K562 (cell line): ENCODE results near the gene MPND. TPM values are rescaled to one million over a fixed set of nuclear protein-coding genes. Genes with fewer than 3 reads are reported as not detected.
A peak's percentile ranks its signal among the peaks of the same experiment; 100 is the strongest.

Experiments used
- ATAC-seq: fragments of 200-7000 bp; cut with Tn5 transposase; 3 replicates; pipeline ENCODE4 v1.9.1; 2020; ENCODE audit warnings: moderate library complexity
- BruUV-seq: library from RNA; stranded (reverse); fragments of 400-500 nt; replicated peaks from 2 replicates; lab custom pipeline; 2021; lab: Mats Ljungman, UMichigan
- CTCF ChIA-PET: fragments of 300-600 bp; formaldehyde crosslinking; extraction: SDS; loops from one replicate; lab custom pipeline; 2021; ENCODE audit warnings: low intra/inter-chr PET ratio; lab: Yijun Ruan, JAX
- POLR2A ChIA-PET: fragments of 300-600, 350-650 bp; sonication (Branson Sonifier 250); formaldehyde crosslinking; extraction: SDS; loops from one replicate; lab custom pipeline; 2021; ENCODE audit warnings: antibody characterized with exemption, inconsistent platforms; lab: Yijun Ruan, JAX
- DNase-seq, 4 experiments: peaks; one replicate each; pipeline versions ENCODE4 v3.0.0 to v3.0.0-alpha.2; 2011 to 2018; ENCODE audit warnings: low spot score in 3 of 4, mixed read lengths in 3 of 4; ENCODE audit errors: extremely low read depth in 1 of 4
- FAIRE-seq: peaks from 2 replicates; lab custom pipeline; 2011; peaks lifted over from hg19 to GRCh38; lab: Jason Lieb, UNC
- H2AFZ ChIP-seq: 2 replicates; pipeline ENCODE4 v1.6.0; 2011; ENCODE audit warnings: low read depth, low read length, control low read depth, inconsistent platforms
- H3K27ac ChIP-seq: fragments of 200-600 bp; 3 replicates; pipeline ENCODE4 v1.8.0; 2011; ENCODE audit warnings: low read depth, mild to moderate bottlenecking, control low read depth, inconsistent platforms, low read length, moderate library complexity, mixed read lengths; ENCODE audit errors: extremely low read depth
- H3K27me3 ChIP-seq, 2 experiments: fragments of 300-600 bp in 1 of 2; 2 replicates in 1 of 2; 3 replicates in 1 of 2; pipeline versions ENCODE4 v1.6.0 to v1.8.0; 2011; ENCODE audit warnings: inconsistent platforms in 2 of 2, low read length in 2 of 2, mild to moderate bottlenecking in 1 of 2, mixed read lengths in 1 of 2, moderate library complexity in 1 of 2; ENCODE audit not compliant: control insufficient read depth in 2 of 2, insufficient read depth in 2 of 2
- H3K36me3 ChIP-seq: fragments of 300-600 bp; 3 replicates; pipeline ENCODE4 v1.8.0; 2011; ENCODE audit warnings: mild to moderate bottlenecking, low read length, inconsistent platforms; ENCODE audit not compliant: control insufficient read depth, insufficient read depth
- H3K4me1 ChIP-seq, 2 experiments: fragments of 200-600 bp in 1 of 2; replicated peaks in 1 of 2; 2 replicates in 1 of 2; 3 replicates in 1 of 2; pipeline versions ENCODE4 v1.5.1 to v1.8.0; 2011; ENCODE audit warnings: inconsistent platforms in 2 of 2, low read length in 2 of 2, mild to moderate bottlenecking in 1 of 2, mixed read lengths in 1 of 2, moderate library complexity in 1 of 2; ENCODE audit not compliant: control insufficient read depth in 2 of 2, insufficient read depth in 2 of 2
- H3K4me2 ChIP-seq: 2 replicates; pipeline ENCODE4 v1.6.1; 2011; ENCODE audit warnings: low read length, control low read depth, inconsistent platforms, mixed read lengths; ENCODE audit not compliant: insufficient read depth
- H3K4me3 ChIP-seq: fragments of 200-600 bp; sonication (generic), shearing (Covaris generic); 2 replicates; pipeline ENCODE4 v1.5.1; 2016; ENCODE audit warnings: control low read depth, inconsistent platforms
- H3K79me2 ChIP-seq: fragments of 200-600 bp; 3 replicates; pipeline ENCODE4 v1.8.0; 2011; ENCODE audit warnings: low read length, inconsistent platforms; ENCODE audit not compliant: control insufficient read depth, insufficient read depth
- H3K9ac ChIP-seq, 2 experiments: 2 replicates each; pipeline versions ENCODE4 v1.6.0 to v1.6.1; 2011; ENCODE audit warnings: low read depth in 2 of 2, low read length in 2 of 2, control low read depth in 1 of 2, inconsistent platforms in 1 of 2, mild to moderate bottlenecking in 1 of 2, mixed read lengths in 1 of 2; ENCODE audit not compliant: insufficient read depth in 1 of 2
- H3K9me1 ChIP-seq: one replicate; pipeline ENCODE4 v1.6.0; 2011; ENCODE audit warnings: inconsistent platforms, mild to moderate bottlenecking, low read length, moderate library complexity; ENCODE audit not compliant: control insufficient read depth, insufficient read depth
- H3K9me3 ChIP-seq: replicated peaks from 2 replicates; pipeline ENCODE4 v1.5.1; 2011; ENCODE audit warnings: low read depth, low read length, inconsistent platforms; ENCODE audit not compliant: control insufficient read depth, insufficient read depth
- H4K20me1 ChIP-seq: replicated peaks from 2 replicates; pipeline ENCODE4 v1.6.1; 2011; ENCODE audit warnings: low read length, inconsistent platforms, mixed read lengths; ENCODE audit not compliant: control insufficient read depth, insufficient read depth
- ASH1L ChIP-seq: fragments of 450-650 bp; IDR thresholded peaks from 2 replicates; pipeline ENCODE4 v1.6.1; 2018; ENCODE audit warnings: borderline replicate concordance, mild to moderate bottlenecking, low read depth; ENCODE audit not compliant: partially characterized antibody
- GABPA ChIP-seq: fragments of 200-800 bp; sonication (Bioruptor generic); conservative IDR thresholded peaks from 2 replicates; pipeline ENCODE4 v1.6.1; 2016; ENCODE audit warnings: low read depth, missing genetic modification characterization, missing compliant biosample characterization
- HDGF ChIP-seq: fragments of 450-650 bp; IDR thresholded peaks from 2 replicates; pipeline ENCODE4 v1.6.1; 2016
- HNRNPUL1 ChIP-seq: fragments of 200-400 bp; formaldehyde crosslinking; IDR thresholded peaks from 2 replicates; pipeline ENCODE4 v1.6.1; 2017; ENCODE audit warnings: low read length
- LCOR ChIP-seq: sonication (generic); formaldehyde crosslinking; IDR thresholded peaks from 2 replicates; pipeline ENCODE4 v1.8.0; 2022; ENCODE audit warnings: mild to moderate bottlenecking, missing genetic modification reagents
- SMARCC2 ChIP-seq: fragments of 450-650 bp; IDR thresholded peaks from 2 replicates; pipeline ENCODE4 v1.6.1; 2017; ENCODE audit warnings: antibody characterized with exemption, moderate library complexity, mild to moderate bottlenecking, low read depth
- SMC3 ChIP-seq: conservative IDR thresholded peaks from 2 replicates; pipeline ENCODE4 v1.6.1; 2011; ENCODE audit warnings: low read depth, low read length, improper control_type of control experiment; ENCODE audit not compliant: insufficient read depth
- TOE1 ChIP-seq, 2 experiments: fragments of 450-650 bp in 1 of 2; sonication (generic) in 1 of 2; formaldehyde crosslinking in 1 of 2; IDR thresholded peaks; 2 replicates each; pipeline versions ENCODE4 v1.7.1 to v1.8.0; 2016 to 2022; ENCODE audit warnings: borderline replicate concordance in 2 of 2, mild to moderate bottlenecking in 2 of 2, antibody characterized with exemption in 1 of 2, inconsistent platforms in 1 of 2, low read depth in 1 of 2, missing genetic modification reagents in 1 of 2, moderate library complexity in 1 of 2
- XRCC5 ChIP-seq: fragments of 200-400 bp; formaldehyde crosslinking; IDR thresholded peaks from 2 replicates; pipeline ENCODE4 v1.6.1; 2017; ENCODE audit warnings: low read depth, mild to moderate bottlenecking, low read length
- ZBTB7A ChIP-seq: IDR thresholded peaks from 2 replicates; pipeline ENCODE4 v1.6.1; 2011; ENCODE audit warnings: low read depth, mild to moderate bottlenecking, low read length, moderate library complexity, borderline replicate concordance; ENCODE audit not compliant: control insufficient read depth
- ZKSCAN3 ChIP-seq: fragments of 250-450 bp; sonication (Bioruptor Pico); IDR thresholded peaks from 2 replicates; pipeline ENCODE4 v1.4.0; 2020
- ZNF140 ChIP-seq: fragments of 250-450 bp; sonication (Bioruptor Pico); IDR thresholded peaks from 2 replicates; pipeline ENCODE4 v1.8.0; 2021; ENCODE audit warnings: moderate library complexity, mild to moderate bottlenecking, inconsistent platforms
- ZNF217 ChIP-seq: sonication (generic); formaldehyde crosslinking; IDR thresholded peaks from 2 replicates; pipeline ENCODE4 v1.8.0; 2022; ENCODE audit warnings: mild to moderate bottlenecking, missing genetic modification reagents
- ZNF354B ChIP-seq: fragments of 250-450 bp; sonication (Bioruptor Pico); IDR thresholded peaks from 2 replicates; pipeline ENCODE4 v1.4.0; 2020
- ZNF384 ChIP-seq: IDR thresholded peaks from 2 replicates; pipeline ENCODE4 v1.6.1; 2012; ENCODE audit warnings: low read depth, low read length, improper control_type of control experiment
- ZNF583 ChIP-seq: fragments of 250-450 bp; sonication (Bioruptor Pico); IDR thresholded peaks from 2 replicates; pipeline ENCODE4 v1.4.0; 2020
- WGBS: fragments of 100-300 bp; shearing (Covaris generic); methylation state at CpG from one replicate; pipeline ENCODE4 v1.1.6; 2016; ENCODE audit warnings: low coverage, mixed read lengths; ENCODE audit not compliant: insufficient coverage; ENCODE audit errors: missing lambda C conversion rate; 5-methylcytosine and 5-hydroxymethylcytosine counted together
- in situ Hi-C: fragments of 300-500 bp; cut with MboI; formaldehyde crosslinking; loops from 4 replicates; pipeline ENCODE4 v1.15.0; 2018; ENCODE audit warnings: inconsistent platforms, mixed read lengths
- intact Hi-C: fragments of 100-400 bp; cut with micrococcal nuclease; formaldehyde crosslinking; loops from 2 replicates; pipeline ENCODE4 v1.14.2; 2022
- polyA plus RNA-seq, 8 experiments: library from polyadenylated mRNA; depleted of rRNA in 4 of 8; stranded (reverse) in 5 of 8; unstranded in 3 of 8; fragments of >200 nt; fragmentation: Nextera tagmentation in 2 of 8; fragmentation: Illumina TruSeq in 1 of 8; extraction: Ambion mirVana in 2 of 8; extraction: Trizol in 1 of 8; gene quantifications; 2 replicates each; pipeline versions ENCODE4 v1.2.1 to v1.2.3, GENCODE V29; 2011 to 2014; ENCODE audit warnings: inconsistent platforms in 1 of 8, missing spikeins in 1 of 8
- total RNA-seq, 7 experiments: library from RNA; depleted of rRNA in 6 of 7; stranded (reverse); fragments of >200 nt in 6 of 7; fragmentation: Illumina TruSeq in 2 of 7; extraction: Trizol in 2 of 7; gene quantifications; 2 replicates each; pipeline versions ENCODE4 v1.2.1 to v1.2.3, GENCODE V29; 2011 to 2021; ENCODE audit warnings: low replicate concordance in 1 of 7
- TF ChIP-seq, protein P1 (sequence below): fragments of 250-450 bp; sonication (Bioruptor Pico); IDR thresholded peaks from 2 replicates; pipeline ENCODE4 v1.8.0; 2021; ENCODE audit warnings: mild to moderate bottlenecking, moderate library complexity
- TF ChIP-seq, protein P2 (sequence below): fragments of 150-350 bp; conservative IDR thresholded peaks from 2 replicates; pipeline ENCODE4 v1.6.1; 2014; ENCODE audit warnings: low read length

MPND gene
- total and polyA plus RNA-seq, 9 of the 15 experiments (the other 6 are each of a cell fraction or from before 2014, with no cell fraction given) = 0.25 to 14.0 (median 3.9) TPM

DNA sequence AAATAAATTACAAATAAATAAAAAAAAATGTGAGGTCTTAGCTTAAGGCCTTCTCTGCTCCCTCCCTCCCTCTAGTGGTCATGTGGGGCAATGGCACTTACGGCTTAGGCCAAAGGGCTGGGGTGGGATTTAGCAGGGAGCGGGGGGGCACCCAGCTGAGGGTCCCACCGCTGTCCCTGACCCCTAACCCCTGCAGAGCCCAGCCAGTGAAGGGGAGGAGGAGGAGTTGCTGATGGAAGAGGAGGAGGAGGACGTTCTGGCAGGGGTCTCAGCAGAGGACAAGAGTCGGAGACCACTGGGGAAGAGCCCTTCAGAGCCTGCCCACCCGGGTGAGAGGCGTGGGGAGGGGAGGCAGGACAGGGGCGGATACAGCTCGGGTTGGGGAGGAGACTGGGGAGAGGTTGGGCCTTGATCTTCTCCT, 9.3 kb downstream of the MPND start:
- Histone ChIP-seq H3K9me3 (no peaks in the 10 kb centered on the region), H3K4me2 (no peak overlapping the region), H3K27me3 (no peaks in the 10 kb centered on the region), H2AFZ (no peak overlapping the region), H3K9ac (peak overlapping the region in 1 of 2 experiments; percentile 64; a peak in 2 of 4 replicates), H3K27ac (no peak overlapping the region), H3K79me2 (no peaks in the 10 kb centered on the region; the same call in 2 of the 3 replicates), H3K4me1 (peaks cover 0 to 29% of the 10 kb centered on the region in 2 experiments; a peak in 2 of 5 replicates), H3K9me1 (no peaks in the 10 kb centered on the region), H4K20me1 (peaks cover 3% of the 10 kb centered on the region; the same call in 1 of the 2 replicates), H3K36me3 (peaks cover 13% of the 10 kb centered on the region; the same call in 1 of the 3 replicates), H3K4me3 (no peak overlapping the region)
- DNase-seq (peak; percentile 72 to 74 (median 73)), ATAC-seq (peak; percentile 87), FAIRE-seq (peak; percentile 76)
- in situ Hi-C loops = no loop called here
- intact Hi-C loops = loop anchor here (2.0 kb wide), 1 partner anchor 86 kb away; no protein-coding TSS in a partner anchor
- no TSS peak for BruUV-seq
- 7% methylated on average over 7 of the region's 9 CpGs for WGBS
- CTCF ChIA-PET = interaction anchor here (0.6 to 1.4 kb wide), 2 partner anchors 85 to 88 kb away, joined by 3 to 14 read pairs; no protein-coding TSS in a partner anchor
- POLR2A ChIA-PET = interaction anchor here (0.6 to 1.4 kb wide), 7 partner anchors 9 to 86 kb away, joined by 3 to 9 read pairs (median 5); partner anchors contain the start of genes MPND and STAP2
- peak; percentile 68 for TF ChIP-seq SMC3
- no peak for TF ChIP-seq LCOR
- TF ChIP-seq, protein P1, sequence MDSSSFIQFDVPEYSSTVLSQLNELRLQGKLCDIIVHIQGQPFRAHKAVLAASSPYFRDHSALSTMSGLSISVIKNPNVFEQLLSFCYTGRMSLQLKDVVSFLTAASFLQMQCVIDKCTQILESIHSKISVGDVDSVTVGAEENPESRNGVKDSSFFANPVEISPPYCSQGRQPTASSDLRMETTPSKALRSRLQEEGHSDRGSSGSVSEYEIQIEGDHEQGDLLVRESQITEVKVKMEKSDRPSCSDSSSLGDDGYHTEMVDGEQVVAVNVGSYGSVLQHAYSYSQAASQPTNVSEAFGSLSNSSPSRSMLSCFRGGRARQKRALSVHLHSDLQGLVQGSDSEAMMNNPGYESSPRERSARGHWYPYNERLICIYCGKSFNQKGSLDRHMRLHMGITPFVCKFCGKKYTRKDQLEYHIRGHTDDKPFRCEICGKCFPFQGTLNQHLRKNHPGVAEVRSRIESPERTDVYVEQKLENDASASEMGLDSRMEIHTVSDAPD = no peak
- no peak for TF ChIP-seq ZNF140 (CRISPR knock-in tag)
- TF ChIP-seq XRCC5 = peak; percentile 30; the same call in 1 of the 2 replicates
- TF ChIP-seq TOE1 (IDR thresholded peaks at IDR 0.05; ENCODE audit: borderline replicate concordance) = no peak
- TF ChIP-seq TOE1 (CRISPR knock-in tag; IDR thresholded peaks at IDR 0.05; ENCODE audit: borderline replicate concordance, low read depth) = no peak
- peak; percentile 85 for TF ChIP-seq ZNF384
- no peak for TF ChIP-seq GABPA (tag)
- no peak for TF ChIP-seq ZNF354B
- TF ChIP-seq ZNF217 (CRISPR knock-in tag) = no peak
- no peak for TF ChIP-seq ZKSCAN3 (CRISPR knock-in tag)
- TF ChIP-seq SMARCC2 = no peak
- TF ChIP-seq HNRNPUL1 = no peak
- TF ChIP-seq ASH1L = no peak
- TF ChIP-seq, protein P2, sequence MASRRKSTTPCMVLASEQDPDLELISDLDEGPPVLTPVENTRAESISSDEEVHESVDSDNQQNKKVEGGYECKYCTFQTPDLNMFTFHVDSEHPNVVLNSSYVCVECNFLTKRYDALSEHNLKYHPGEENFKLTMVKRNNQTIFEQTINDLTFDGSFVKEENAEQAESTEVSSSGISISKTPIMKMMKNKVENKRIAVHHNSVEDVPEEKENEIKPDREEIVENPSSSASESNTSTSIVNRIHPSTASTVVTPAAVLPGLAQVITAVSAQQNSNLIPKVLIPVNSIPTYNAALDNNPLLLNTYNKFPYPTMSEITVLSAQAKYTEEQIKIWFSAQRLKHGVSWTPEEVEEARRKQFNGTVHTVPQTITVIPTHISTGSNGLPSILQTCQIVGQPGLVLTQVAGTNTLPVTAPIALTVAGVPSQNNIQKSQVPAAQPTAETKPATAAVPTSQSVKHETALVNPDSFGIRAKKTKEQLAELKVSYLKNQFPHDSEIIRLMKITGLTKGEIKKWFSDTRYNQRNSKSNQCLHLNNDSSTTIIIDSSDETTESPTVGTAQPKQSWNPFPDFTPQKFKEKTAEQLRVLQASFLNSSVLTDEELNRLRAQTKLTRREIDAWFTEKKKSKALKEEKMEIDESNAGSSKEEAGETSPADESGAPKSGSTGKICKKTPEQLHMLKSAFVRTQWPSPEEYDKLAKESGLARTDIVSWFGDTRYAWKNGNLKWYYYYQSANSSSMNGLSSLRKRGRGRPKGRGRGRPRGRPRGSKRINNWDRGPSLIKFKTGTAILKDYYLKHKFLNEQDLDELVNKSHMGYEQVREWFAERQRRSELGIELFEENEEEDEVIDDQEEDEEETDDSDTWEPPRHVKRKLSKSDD = no peak
- no peak for TF ChIP-seq ZNF583 (CRISPR knock-in tag)
- peak; percentile 92 for TF ChIP-seq ZBTB7A
- 0 out of 2 replicates have a peak, but pooled peaks have one; percentile 40 for TF ChIP-seq HDGF
